NK-92 (cell line): ENCODE data around the gene NENF.
"Not testable (repeated sequence)": the region's sequence is repeated elsewhere in the genome, so short reads cannot be mapped to it uniquely, and the experiment has no call there.

ENCODE experiments used
- DNase-seq: peaks from one replicate; lab custom pipeline; 2025; ENCODE audit not compliant: unreplicated experiment; lab: John Stamatoyannopoulos, UW

The NENF gene

DNA sequence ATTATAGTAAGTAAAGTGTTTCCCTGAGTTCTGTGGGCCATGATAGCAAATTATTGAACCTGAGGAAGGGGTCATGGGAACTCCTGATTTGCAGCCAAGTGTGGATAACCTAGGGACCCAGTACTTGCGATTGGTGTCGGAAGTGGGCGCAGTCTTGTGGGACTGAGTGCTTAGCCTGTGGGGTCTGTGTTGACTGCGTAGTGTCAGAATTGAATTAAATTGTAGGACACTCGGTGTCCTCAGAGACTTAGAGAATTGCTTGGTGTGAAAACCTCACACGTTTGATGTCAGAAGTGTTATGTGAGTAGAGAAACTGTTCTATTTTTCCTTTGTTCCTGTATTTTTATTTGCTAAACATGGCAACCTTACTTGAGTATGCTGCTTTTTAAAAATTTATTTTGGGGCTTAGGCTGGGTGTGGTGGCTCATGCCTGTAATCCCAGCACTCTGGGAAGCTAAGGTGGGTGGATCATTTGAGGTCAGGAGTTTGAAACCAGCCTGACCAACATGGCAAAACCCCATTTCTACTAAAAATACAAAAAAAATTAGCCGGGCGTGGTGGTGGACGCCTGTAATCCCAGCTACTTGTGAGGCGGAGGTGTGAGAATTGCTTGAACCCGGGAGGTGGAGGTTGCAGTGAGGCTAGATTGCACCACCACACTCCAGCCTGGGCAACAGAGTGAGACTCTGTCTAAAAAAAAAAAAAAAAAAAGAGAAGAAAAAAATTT is 48.2 kb downstream of the NENF start:
- not testable (repeated sequence) for DNase-seq

DNA sequence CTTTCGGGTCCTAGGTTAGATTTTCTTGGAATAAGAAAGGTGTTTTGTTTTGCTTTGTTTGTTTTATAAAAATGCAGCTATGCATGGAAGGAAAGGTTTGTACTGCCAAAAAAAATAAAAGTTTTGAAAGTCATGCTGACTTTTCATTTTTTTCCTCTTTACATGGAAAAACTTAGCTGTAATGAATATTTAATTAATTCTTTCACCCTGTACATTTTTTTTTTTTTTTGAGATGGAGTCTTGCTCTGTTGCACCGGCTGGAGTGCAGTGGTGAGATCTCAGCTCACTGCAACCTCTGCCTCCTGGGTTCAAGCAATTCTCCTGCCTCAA is 48.7 kb downstream of the NENF start:
- DNase-seq = no peak

DNA sequence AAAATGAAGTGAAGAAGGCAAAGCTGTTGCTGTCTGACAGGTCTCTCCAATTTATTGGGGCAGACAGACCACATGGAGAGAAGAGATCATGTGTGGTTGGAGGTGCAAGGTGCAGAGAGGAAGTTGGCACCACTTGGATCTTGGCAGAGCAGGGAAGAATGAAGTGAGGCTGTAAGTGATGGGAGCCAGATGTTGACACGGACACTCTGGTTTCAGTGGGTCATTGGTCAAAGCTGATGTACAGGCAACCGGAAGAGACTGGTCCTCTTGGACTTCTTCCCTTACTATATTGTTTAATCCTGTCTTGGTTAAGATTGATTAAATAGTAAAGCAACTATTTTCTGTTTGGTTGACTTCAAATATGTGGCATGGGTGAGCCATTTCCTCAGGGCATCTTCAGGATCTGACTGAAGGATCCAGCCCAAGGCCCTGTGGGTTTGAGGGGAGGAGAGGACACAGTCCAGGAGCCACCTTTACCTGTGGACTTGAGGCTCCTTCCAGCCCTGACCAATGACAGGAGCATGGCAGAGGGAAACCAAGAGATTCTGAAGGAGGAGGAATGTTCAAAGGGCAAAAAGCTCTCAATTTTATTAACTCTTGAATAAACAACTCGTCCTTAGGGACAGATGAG is 49.4 kb downstream of the NENF start:
- DNase-seq = no peak

DNA sequence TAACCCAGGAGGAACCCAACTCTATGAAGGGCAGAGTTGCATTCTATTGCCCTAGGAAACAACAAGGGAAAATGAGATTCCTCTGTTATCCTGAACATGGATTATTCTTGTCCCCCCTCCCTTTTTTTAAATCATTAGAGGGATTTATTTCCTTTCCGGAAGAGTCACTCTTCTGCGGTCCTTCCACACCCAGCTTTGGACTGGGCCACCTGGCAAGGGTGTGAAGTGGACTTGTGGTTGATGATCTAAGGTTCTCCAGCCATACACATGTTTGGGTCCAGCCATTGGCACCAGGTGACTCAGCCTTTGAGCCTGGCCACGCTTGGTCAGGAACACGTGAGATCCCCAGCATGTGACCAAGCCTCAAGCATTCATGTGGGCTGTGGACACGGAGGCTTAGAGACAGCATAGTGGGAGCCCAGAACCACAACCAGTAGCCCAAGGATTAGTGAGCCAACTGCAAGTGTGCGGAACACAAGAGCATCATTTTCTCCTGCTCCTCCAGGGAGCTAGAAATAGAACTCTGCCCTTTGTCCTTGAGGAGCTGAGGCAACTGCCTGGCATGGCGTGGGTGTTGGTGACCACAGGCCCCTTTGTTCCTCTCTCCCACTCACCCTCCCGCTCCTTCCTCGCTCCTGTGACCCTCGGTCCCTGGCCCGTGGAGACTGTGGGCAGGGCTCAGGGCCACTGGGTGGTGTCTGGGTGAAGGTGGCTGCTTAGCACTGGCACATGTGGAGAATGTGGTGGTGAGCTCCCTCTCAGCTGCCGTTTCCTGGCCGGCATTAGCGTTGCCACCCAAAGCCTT is 50.1 kb downstream of the NENF start:
- no peak for DNase-seq

DNA sequence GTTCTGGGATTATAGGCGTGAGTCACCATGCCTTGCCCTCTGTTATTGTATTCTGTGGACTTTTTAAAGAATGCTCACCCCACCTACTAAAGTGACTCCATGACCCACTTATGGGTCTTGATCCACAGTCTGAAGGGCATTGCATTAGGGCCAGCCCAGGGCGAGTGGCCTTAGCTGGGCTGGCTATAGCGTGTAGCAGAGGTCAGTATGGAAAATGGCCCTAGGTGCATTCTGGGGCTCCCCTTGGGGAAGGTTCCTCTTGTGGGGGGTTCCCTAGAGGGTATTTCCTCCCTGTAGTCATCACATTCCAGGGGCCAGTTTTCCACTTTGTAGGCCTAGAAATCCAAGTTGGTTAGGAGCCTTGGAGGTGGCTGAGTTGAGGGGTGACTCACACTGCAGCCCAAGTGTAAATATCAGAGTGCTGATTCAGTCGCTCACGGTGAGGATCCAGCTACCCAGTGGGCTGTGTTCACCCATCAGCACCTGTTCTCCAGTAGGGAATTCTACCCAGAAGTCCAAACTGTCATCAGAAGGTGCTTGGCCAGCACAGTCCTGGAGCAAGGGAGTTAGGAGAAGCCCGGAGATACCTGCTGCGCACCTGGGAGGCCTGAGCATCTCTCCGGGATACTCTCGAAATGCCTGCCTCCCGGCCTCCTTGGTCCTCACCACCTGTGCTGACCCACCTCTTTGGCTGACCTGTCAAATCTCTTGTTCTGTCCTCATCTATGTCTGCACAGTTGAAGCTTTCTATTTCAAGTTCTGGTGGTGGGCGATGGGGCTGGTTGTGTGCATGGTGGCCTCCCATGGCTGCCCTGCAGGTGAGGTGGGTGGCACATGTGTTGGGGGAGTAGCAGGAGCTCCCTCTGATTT is 52.2 kb downstream of the NENF start:
- no peak for DNase-seq

DNA sequence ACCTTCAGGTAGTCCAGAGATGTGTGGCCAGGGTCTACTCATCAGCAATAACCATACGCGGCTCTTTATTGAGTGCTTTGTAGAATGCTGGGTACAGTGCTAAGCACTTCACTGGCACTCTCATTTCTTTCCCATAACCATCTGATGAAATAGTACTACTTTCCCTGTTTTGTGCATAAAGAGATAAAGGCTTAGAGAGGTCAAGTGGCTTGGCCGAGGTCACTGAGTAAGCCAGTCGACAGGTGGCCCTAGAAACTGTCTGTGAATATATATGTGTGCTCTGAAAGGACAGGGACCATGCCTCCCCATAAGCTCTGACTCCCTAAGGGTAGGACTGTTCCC is 52.8 kb downstream of the NENF start:
- DNase-seq = no peak

DNA sequence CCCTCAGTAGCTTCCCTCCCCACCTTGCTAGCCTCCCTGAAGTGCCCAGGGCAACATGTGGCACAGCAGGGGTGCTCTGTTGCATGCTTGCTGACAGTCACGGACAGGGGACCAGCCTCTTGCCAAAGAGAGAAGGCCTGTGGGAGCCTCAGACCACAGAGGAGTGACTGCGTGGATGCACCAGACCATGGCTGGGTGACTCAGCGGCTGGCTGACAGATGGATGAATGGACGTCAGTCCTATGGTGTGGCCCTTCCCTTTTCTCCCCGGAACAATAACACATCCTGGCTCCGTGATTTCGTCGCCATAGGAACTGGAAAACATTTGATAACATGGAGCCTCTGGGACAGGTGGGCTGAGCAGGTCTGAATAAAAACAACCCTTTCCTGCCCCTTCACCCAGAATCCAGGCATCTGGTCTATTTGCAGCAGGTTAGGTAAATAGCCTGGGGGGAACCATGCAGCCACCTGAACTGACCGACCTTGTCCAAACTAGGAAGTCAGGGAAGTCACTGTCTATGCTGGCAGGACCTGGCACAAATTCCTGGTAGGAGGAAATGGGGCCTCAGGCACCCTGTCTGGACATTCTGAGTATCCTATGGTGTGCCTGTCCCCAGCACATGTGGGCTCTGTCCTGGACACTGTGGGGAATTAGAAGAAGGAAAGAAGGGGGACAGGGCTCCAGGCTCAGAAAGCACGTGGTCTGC is 53.3 kb downstream of the NENF start:
- DNase-seq = no peak

DNA sequence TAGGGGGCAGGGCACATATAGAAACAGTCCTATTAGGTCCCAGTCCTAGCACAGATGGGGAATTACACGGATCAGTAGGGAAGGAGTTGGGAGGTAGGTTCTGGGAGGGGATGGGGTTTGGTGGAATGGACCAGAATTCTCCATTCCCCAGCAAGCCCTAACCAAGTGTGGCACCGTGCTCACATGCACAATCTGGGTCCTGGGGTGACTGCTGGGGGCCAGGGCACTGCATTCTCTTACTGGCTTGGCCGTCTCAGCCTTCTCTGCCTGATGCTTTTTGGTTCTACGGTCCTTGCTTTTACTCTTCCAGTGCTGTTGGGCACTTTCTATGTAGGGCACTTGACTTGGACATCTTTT is 53.9 kb downstream of the NENF start:
- no peak for DNase-seq

DNA sequence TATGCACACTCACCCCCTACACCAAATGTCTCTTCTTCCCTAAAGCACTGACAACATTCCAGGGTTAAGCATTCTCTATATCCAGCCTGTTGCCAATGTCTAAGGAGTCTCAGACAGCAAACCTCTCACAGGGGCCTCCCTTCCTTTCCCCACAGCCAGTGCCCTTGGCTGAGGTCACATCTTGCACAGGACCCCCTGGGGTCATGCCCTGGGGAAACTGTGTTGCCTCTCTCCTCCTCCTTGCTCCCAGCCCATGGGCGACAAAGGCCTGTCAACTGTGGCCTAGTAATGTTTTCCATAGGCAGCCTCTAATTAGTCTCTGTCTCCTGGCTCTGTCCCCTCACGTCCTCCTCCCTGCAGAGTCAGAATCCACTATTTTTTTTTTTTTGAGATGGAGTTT is 54.6 kb downstream of the NENF start:
- no peak for DNase-seq

DNA sequence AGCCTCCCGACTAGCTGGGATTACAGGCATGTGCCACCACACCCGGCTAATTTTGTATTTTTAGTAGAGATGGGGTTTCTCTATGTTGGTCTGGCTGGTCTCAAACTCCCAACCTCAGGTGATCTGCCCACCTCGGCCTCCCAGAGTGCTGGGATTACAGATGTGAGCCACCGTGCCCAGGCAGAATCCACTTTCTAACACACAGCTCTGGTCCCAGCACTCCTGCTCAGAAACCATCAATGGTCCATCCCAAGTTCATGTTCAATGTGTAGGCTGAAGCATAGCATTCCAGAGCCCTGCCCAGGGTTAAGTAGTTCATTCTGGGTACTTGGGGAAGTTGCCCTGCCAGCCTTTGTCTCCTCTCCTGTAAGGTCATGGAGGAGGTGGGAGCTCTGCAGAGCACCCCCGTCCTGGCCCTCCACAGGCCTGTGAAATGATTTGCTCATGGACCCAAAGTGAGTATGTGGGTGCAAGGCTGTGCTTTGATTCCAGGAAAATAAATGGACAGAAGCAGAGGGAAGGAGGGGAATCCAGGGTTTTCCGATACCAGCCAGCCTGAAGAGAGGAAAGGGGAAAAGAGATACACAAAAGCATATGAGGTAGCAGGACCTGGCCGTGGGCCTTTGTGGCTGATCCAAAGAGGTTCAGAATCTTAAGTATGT is 55.2 kb downstream of the NENF start:
- no peak for DNase-seq

DNA sequence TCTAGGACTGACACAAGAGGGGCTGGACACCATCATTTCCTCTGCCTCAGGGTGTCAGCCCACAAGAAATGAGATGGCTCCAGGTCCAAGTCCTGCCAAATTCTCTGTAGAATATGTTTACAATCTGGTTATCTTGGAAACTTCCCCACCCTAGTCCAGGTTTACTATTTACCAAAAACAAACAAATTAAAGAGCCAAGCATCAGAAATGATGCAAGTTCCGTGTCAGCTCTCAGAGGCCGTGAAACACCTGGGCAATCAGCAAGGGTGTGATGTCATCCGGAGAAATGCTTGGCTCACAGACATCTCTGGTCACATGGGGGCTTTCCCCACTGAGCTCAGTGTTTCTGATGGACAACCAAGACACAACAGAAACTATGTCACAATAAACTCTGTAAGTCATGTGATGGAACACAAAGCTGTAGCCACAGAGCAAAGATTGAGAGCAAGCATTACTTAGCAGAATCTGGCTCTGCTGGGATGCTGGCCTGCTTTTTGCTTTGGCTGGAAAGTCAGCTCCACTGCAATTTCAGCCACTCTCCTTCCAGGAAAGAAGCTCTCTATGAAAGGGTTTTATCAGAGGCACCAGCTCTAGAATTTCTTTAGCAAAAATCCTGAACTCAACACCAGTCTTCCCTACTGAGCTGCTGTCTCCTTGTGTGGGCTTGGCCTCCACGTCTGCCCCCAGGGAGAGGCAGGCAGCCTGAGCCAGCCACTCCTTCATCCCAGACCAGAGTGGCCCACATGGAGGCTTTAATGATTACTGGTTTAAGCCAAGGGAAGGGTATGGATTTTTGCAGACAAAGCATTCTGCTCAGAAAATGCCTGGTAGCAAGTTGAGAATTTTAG is 55.9 kb downstream of the NENF start:
- DNase-seq = no peak

DNA sequence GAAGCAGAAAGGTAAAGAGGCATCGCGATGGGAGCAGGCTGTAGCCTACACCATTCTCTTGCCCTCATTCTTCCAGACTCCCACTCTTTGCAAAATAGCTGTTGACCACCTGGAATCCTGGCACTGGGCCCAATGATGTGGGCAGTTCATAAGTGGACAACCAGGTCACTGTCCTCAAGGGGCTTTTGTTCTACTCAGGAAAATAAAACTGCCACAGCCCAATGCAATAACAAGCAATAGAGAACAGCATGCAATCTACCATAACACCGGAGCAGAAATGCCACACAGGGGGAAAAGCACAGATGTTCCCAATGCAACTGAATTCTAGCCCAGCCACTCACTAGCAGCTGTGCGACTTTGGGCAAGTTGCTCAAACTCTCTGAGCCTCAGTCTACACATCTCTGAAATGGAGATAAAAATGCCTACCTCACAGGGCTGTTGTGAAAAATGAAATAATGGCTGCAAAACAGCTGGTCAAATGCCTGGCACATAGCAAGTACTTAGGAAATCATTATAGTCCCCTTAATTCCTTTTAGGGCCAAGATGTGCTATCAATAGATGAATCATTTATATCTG is 56.7 kb downstream of the NENF start:
- DNase-seq = no peak

DNA sequence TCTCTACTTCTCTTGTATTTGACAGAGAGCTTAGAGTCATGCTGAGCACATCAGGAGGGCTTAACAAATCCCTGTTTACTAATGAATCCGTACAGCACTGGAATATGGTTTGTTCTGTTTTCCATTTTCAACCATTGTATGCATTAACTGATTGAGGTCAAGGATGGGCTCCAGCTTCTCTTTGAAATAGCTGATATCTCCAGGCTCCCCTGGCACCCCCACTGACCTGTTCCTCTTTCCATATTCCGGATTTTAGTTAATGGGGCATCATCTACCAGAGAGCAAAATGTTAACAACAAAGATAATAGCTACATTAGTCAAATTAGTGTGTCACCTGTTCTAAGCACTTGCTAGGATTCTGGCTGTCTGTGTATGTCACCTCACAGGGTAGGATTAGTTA is 57.6 kb downstream of the NENF start:
- DNase-seq = no peak

DNA sequence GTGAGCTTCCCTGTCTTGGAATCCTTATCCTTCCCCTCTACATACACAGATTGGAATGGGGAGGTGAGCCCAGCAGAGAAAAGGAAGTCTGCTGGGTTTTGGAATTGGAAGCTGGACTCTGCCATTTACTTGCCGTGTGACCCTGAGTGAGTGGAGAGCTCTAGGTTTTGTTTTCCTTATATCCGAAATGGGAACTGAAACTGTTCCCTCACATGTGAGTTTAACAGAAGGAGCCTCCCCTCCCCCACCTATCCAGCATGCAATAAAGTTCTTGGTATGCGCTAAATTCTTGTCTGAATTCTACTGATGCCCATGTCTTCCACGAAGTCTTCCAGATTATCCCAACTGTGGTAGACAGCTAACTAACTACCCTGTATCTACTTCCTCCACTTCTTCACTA is 58.7 kb downstream of the NENF start:
- no peak for DNase-seq
